GM18870 (cell line): ENCODE measurements around the gene NOL4L.

ENCODE experiments used
- ATAC-seq: cut with Tn5 transposase; IDR thresholded peaks from one replicate; pipeline ENCODE4 v1.9.1; 2021; ENCODE audit warnings: moderate library complexity; ENCODE audit not compliant: unreplicated experiment

NOL4L gene

GRCh38 chr20:32527447-32528055, 57.6 kb downstream of the NOL4L start:
- no peak for ATAC-seq

- no peak for ATAC-seq
These were observed 58.1 kb downstream of the NOL4L start for GRCh38 chr20:32527052-32527446.

- no peak for ATAC-seq
These were observed 58.6 kb downstream of the NOL4L start for GRCh38 chr20:32526541-32526940.

- ATAC-seq = no peak
These were observed 59.0 kb downstream of the NOL4L start for GRCh38 chr20:32526125-32526524.

- ATAC-seq = no peak
These were observed 60.2 kb downstream of the NOL4L start for GRCh38 chr20:32524829-32525501.

- ATAC-seq = no peak
These were observed 61.4 kb downstream of the NOL4L start for GRCh38 chr20:32523613-32524213.

- ATAC-seq = no peak
These were observed 62.1 kb downstream of the NOL4L start for GRCh38 chr20:32522776-32523612.

GRCh38 chr20:32522526-32522775, 62.7 kb downstream of the NOL4L start:
- no peak for ATAC-seq

GRCh38 chr20:32521780-32522525, 63.2 kb downstream of the NOL4L start:
- ATAC-seq = no peak

- ATAC-seq = no peak
These were observed 64.3 kb downstream of the NOL4L start for GRCh38 chr20:32520927-32521203.

GRCh38 chr20:32519381-32519730, 65.8 kb downstream of the NOL4L start:
- ATAC-seq = no peak

- no peak for ATAC-seq
These were observed 66.3 kb downstream of the NOL4L start for GRCh38 chr20:32518593-32519380.

GRCh38 chr20:32517914-32518592, 67.1 kb downstream of the NOL4L start:
- ATAC-seq = no peak

- no peak for ATAC-seq
These were observed 67.6 kb downstream of the NOL4L start for GRCh38 chr20:32517518-32517873.

GRCh38 chr20:32516583-32517517, 68.3 kb downstream of the NOL4L start:
- ATAC-seq = no peak

- no peak for ATAC-seq
These were observed 69.5 kb downstream of the NOL4L start for GRCh38 chr20:32515631-32516101.

GRCh38 chr20:32514760-32515159, 70.4 kb downstream of the NOL4L start:
- no peak for ATAC-seq

GRCh38 chr20:32513031-32513866, 71.9 kb downstream of the NOL4L start:
- ATAC-seq = no peak
